ENCODE measurements around the gene TRPM1. TPM values are rescaled to one million over a fixed set of nuclear protein-coding genes. Genes with fewer than 3 reads are reported as not detected.

The TRPM1 gene
- total RNA-seq, 4 donors from 2014 or later: not detected

DNA sequence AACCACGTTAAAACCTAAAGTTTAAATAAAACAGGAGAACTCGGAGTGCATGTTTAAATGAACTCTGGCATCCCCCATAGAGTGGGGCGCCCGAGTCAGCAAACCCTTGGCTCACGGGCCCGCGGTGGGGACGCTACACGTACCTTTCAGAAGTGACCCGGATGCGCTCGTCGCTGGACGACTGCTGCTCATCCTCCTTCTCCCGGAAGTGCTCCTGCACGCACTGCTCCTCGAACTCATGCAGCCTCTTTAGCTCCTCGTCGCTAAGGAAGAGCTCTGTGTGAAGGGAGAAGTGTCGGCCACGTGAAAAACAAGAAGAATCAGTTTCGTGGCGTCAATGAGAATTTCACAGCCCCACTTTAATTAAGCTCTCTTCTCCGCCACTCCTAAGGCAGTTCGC is 75.5 kb downstream of the TRPM1 start:
- Histone ChIP-seq H3K27me3 (no peaks in the 10 kb centered on the region), H3K4me1 (peaks cover 0 to 3% (median 0%) of the 10 kb centered on the region in 3 donors), H3K27ac (no peak overlapping the region), H3K9me3 (no peaks in the 10 kb centered on the region), H3K4me3 (no peak overlapping the region), H3K36me3 (no peaks in the 10 kb centered on the region)
- WGBS, 2 donors (ENCODE audit: low coverage in 1 of 2): 86 to 88% methylated on average over 15 to 21 of the region's 25 CpGs
- no peak for ATAC-seq
- TF ChIP-seq POLR2A (IDR thresholded peaks at IDR 0.05): no peak
- no peak for TF ChIP-seq CTCF (IDR thresholded peaks at IDR 0.05)
- TF ChIP-seq POLR2AphosphoS5 (IDR thresholded peaks at IDR 0.05): no peak
- no peak for TF ChIP-seq EP300 (IDR thresholded peaks at IDR 0.05)

GRCh38 chr15:31024979-31025378 is 76.5 kb downstream of the TRPM1 start:
- no peak overlapping the region for H3K27ac ChIP-seq
- no peak for TF ChIP-seq EP300 (IDR thresholded peaks at IDR 0.05)
- no peak for TF ChIP-seq POLR2A (IDR thresholded peaks at IDR 0.05)
- no peak for TF ChIP-seq POLR2AphosphoS5 (IDR thresholded peaks at IDR 0.05)
- H3K4me1 ChIP-seq: peaks cover 0 to 3% (median 0%) of the 10 kb centered on the region in 3 donors
- no peaks in the 10 kb centered on the region for H3K27me3 ChIP-seq
- ATAC-seq: no peak
- no peaks in the 10 kb centered on the region for H3K36me3 ChIP-seq
- no peaks in the 10 kb centered on the region for H3K9me3 ChIP-seq
- H3K4me3 ChIP-seq: no peak overlapping the region
- 22 to 57% methylated on average over 1 to 3 of the region's 3 CpGs for WGBS, 2 donors (ENCODE audit: low coverage in 1 of 2)

GRCh38 chr15:31024330-31024729 is 77.2 kb downstream of the TRPM1 start:
- no peak overlapping the region for H3K27ac ChIP-seq
- H3K4me3 ChIP-seq: no peak overlapping the region
- TF ChIP-seq POLR2AphosphoS5 (IDR thresholded peaks at IDR 0.05) (no peak), POLR2A (IDR thresholded peaks at IDR 0.05) (no peak), EP300 (IDR thresholded peaks at IDR 0.05) (no peak), CTCF (IDR thresholded peaks at IDR 0.05) (no peak)
- no peak for ATAC-seq
- peaks cover 0 to 3% (median 0%) of the 10 kb centered on the region in 3 donors for H3K4me1 ChIP-seq
- WGBS, 2 donors (ENCODE audit: low coverage in 1 of 2): 9 to 11% methylated on average over 1 to 5 of the region's 5 CpGs
- H3K36me3 ChIP-seq: no peaks in the 10 kb centered on the region
- no peaks in the 10 kb centered on the region for H3K9me3 ChIP-seq
- H3K27me3 ChIP-seq: no peaks in the 10 kb centered on the region

- ATAC-seq: no peak
- no peak overlapping the region for H3K4me3 ChIP-seq
- no peaks in the 10 kb centered on the region for H3K36me3 ChIP-seq
- peaks cover 0 to 3% (median 0%) of the 10 kb centered on the region in 3 donors for H3K4me1 ChIP-seq
- 60 to 78% methylated on average over 5 of the region's 5 CpGs for WGBS, 2 donors (ENCODE audit: low coverage in 1 of 2)
- H3K9me3 ChIP-seq: no peaks in the 10 kb centered on the region
- H3K27me3 ChIP-seq: no peaks in the 10 kb centered on the region
- no peak for TF ChIP-seq POLR2A (IDR thresholded peaks at IDR 0.05)
- no peak for TF ChIP-seq POLR2AphosphoS5 (IDR thresholded peaks at IDR 0.05)
- TF ChIP-seq CTCF (IDR thresholded peaks at IDR 0.05): no peak
- TF ChIP-seq EP300 (IDR thresholded peaks at IDR 0.05): no peak
- no peak overlapping the region for H3K27ac ChIP-seq
Measured at GRCh38 chr15:31023841-31024240, 77.7 kb downstream of the TRPM1 start.

GRCh38 chr15:31021067-31021665 is 80.4 kb downstream of the TRPM1 start:
- no peak for ATAC-seq
- no peaks in the 10 kb centered on the region for H3K27me3 ChIP-seq
- peaks cover 0 to 3% (median 0%) of the 10 kb centered on the region in 3 donors for H3K4me1 ChIP-seq
- H3K36me3 ChIP-seq: no peaks in the 10 kb centered on the region
- no peak overlapping the region for H3K4me3 ChIP-seq
- TF ChIP-seq CTCF (IDR thresholded peaks at IDR 0.05): no peak
- TF ChIP-seq POLR2A (IDR thresholded peaks at IDR 0.05): no peak
- no peak for TF ChIP-seq EP300 (IDR thresholded peaks at IDR 0.05)
- TF ChIP-seq POLR2AphosphoS5 (IDR thresholded peaks at IDR 0.05): no peak
- WGBS, 2 donors (ENCODE audit: low coverage in 1 of 2): 89 to 90% methylated on average over 2 of the region's 5 CpGs
- no peak overlapping the region for H3K27ac ChIP-seq
- H3K9me3 ChIP-seq: no peaks in the 10 kb centered on the region

Measured in gastroesophageal sphincter (tissue), 4 donors.